Measurements from ENCODE around the gene CCDC83. TPM values are rescaled to one million over a fixed set of nuclear protein-coding genes. Genes with fewer than 3 reads are reported as not detected.

The CCDC83 gene
- total and polyA plus RNA-seq, 12 donors: not detected

DNA sequence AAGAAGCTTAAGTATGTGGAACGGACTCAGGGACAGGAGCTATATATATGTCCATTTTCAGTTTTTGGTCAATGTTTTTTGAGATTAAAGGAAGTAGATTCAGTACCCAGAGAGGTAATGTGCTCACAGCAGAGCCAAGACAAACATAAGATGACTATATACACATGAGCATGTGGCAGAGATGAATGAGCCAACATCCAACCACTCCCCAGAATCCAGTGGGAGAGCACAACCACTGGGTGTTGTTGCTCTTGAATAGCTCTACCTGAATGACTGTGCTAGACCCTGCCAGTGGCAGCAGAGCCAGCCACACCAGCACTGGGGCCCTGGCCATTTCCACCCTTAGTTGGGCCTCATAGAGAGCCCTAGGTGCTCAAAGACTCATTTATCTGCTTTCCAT is 33.5 kb upstream of the CCDC83 start:
- intact Hi-C loops (cut with DNase I): loop anchor here in 8 of 10 donors (10.0 kb wide), 3 partner anchors 117 to 227 kb away; no protein-coding TSS in a partner anchor
- Histone ChIP-seq H3K27ac (no peak overlapping the region), H3K4me3 (no peak overlapping the region), H3K4me1 (peaks cover 0 to 15% (median 0%) of the 10 kb centered on the region in 9 donors), H3K27me3 (no peaks in the 10 kb centered on the region), H3K9me3 (no peaks in the 10 kb centered on the region), H3K36me3 (no peaks in the 10 kb centered on the region)
- no peak for DNase-seq
- 88 to 95% methylated on average over 1 of the region's 1 CpG for WGBS, 2 donors
- ATAC-seq: no peak
- TF ChIP-seq CTCF (IDR thresholded peaks at IDR 0.05): no peak

DNA sequence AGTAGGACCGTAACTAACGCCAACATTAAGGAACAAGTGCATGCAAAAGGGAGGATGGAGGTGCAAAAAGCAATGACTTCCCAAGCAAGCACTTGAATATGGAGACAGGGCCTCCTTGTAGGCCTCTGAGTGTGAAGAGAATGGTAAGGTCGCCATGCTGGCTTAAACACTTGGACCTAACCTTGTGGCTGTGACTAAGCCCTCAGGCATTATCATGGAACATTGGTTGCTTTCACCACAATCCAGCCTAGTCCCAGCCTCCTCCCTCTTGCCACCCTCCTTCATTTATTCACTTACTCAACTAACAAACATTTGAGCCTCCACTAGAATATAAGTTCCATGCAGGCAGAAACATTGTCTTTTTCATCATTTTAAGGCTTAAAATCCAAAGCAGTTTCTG is 32.4 kb upstream of the CCDC83 start:
- no peak for TF ChIP-seq CTCF (IDR thresholded peaks at IDR 0.05)
- Histone ChIP-seq H3K27ac (no peak overlapping the region), H3K4me1 (peaks cover 0 to 27% (median 0%) of the 10 kb centered on the region in 9 donors), H3K4me3 (no peak overlapping the region), H3K9me3 (no peaks in the 10 kb centered on the region), H3K27me3 (no peaks in the 10 kb centered on the region), H3K36me3 (no peaks in the 10 kb centered on the region)
- intact Hi-C loops (cut with DNase I): loop anchor here in 8 of 10 donors (10.0 kb wide), 3 partner anchors 118 to 228 kb away; no protein-coding TSS in a partner anchor
- no peak for DNase-seq
- WGBS, 2 donors: 98 to 99% methylated on average over 3 of the region's 3 CpGs
- no peak for ATAC-seq

DNA sequence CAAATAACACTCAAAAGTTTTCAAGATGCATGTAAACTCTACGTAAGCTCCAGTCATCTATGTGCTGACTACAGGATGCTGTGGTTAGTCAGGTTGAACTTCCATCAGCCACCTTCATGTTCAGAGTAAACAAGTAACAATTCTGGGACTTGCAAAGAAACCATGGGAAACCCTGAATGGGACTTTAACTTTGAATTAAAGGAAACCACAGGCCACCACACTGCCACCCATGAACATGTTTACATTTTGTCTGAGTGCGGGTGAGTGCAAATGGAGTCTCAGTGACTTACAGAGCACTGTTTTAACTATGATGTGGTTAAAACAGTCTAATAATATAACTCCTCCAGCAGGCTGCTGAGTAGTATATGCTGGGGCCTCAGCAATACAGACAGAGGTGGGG is 31.4 kb upstream of the CCDC83 start:
- peak in 1 of 8 donors; percentile 38 for ATAC-seq
- Histone ChIP-seq H3K36me3 (no peaks in the 10 kb centered on the region), H3K4me3 (no peak overlapping the region), H3K9me3 (no peaks in the 10 kb centered on the region), H3K27me3 (no peaks in the 10 kb centered on the region), H3K27ac (peak overlapping the region in 1 of 10 donors; percentile 22), H3K4me1 (peaks cover 0 to 32% (median 0%) of the 10 kb centered on the region in 9 donors)
- intact Hi-C loops (cut with DNase I): loop anchor here in 8 of 10 donors (10.0 kb wide), 3 partner anchors 119 to 229 kb away; no protein-coding TSS in a partner anchor
- 93 to 94% methylated on average over 2 of the region's 2 CpGs for WGBS, 2 donors
- no peak for TF ChIP-seq CTCF (IDR thresholded peaks at IDR 0.05)
- no peak for DNase-seq

GRCh38 chr11:85825616-85826015 is 29.6 kb upstream of the CCDC83 start:
- peaks cover 0 to 4% (median 0%) of the 10 kb centered on the region in 11 donors for H3K9me3 ChIP-seq
- DNase-seq: no peak
- no peaks in the 10 kb centered on the region for H3K27me3 ChIP-seq
- intact Hi-C loops (cut with DNase I): loop anchor here (2.0 to 10.0 kb wide), 9 partner anchors 121 to 643 kb away; no protein-coding TSS in a partner anchor
- no peaks in the 10 kb centered on the region for H3K36me3 ChIP-seq
- peaks cover 0 to 32% (median 0%) of the 10 kb centered on the region in 9 donors for H3K4me1 ChIP-seq
- ATAC-seq: no peak
- 70 to 74% methylated on average over 3 of the region's 3 CpGs for WGBS, 2 donors
- no peak overlapping the region for H3K27ac ChIP-seq
- TF ChIP-seq CTCF (IDR thresholded peaks at IDR 0.05): no peak
- no peak overlapping the region for H3K4me3 ChIP-seq
